Stomach (tissue), 9 donors: Measurements from ENCODE around the gene RAB3C. TPM values are rescaled to one million over a fixed set of nuclear protein-coding genes. Genes with fewer than 3 reads are reported as not detected.

ENCODE experiments used
- DNase-seq, 2 donors: peaks; one replicate each; pipeline versions ENCODE4 v3.0.0 to v3.0.0-alpha.2; 2013 to 2019
- H3K27ac ChIP-seq, 5 donors: fragments of 200-600 bp in 4 of 5; sonication (generic) in 4 of 5; one replicate each; pipeline ENCODE4 v1.5.1; 2013 to 2019; ENCODE audit warnings: mild to moderate bottlenecking in 1 of 5, moderate library complexity in 1 of 5
- H3K27me3 ChIP-seq, 3 donors: fragments of 200-600 bp; sonication (generic); one replicate each; pipeline ENCODE4 v1.5.1; 2017 to 2019; ENCODE audit warnings: mixed run types in 1 of 3
- H3K36me3 ChIP-seq, 4 donors: fragments of 200-600 bp; sonication (generic); 1 replicate in 3 of 4; 2 replicates in 1 of 4; pipeline ENCODE4 v1.5.1; 2016 to 2019
- H3K4me1 ChIP-seq, 4 donors: fragments of 200-600 bp; sonication (generic); one replicate each; pipeline ENCODE4 v1.5.1; 2016 to 2019
- H3K4me3 ChIP-seq, 4 donors: fragments of 200-600 bp; sonication (generic) in 3 of 4; one replicate each; pipeline ENCODE4 v1.5.1; 2016 to 2019; ENCODE audit warnings: mild to moderate bottlenecking in 1 of 4
- H3K9me3 ChIP-seq, 4 donors: fragments of 200-600 bp; sonication (generic); one replicate each; pipeline ENCODE4 v1.5.1; 2016 to 2019
- EP300 ChIP-seq: sonication (generic); formaldehyde crosslinking; IDR thresholded peaks from one replicate; pipeline ENCODE4 v1.6.1; 2017; ENCODE audit warnings: antibody characterized with exemption
- POLR2A ChIP-seq, 4 donors: fragments of 450-650 bp; IDR thresholded peaks; one replicate each; pipeline ENCODE4 v1.6.1; 2016; ENCODE audit warnings: antibody characterized with exemption in 4 of 4, control low read depth in 2 of 4, mild to moderate bottlenecking in 1 of 4, moderate library complexity in 1 of 4
- POLR2AphosphoS5 ChIP-seq, 3 donors: sonication (generic); formaldehyde crosslinking; IDR thresholded peaks; one replicate each; pipeline ENCODE4 v1.6.1; 2016; ENCODE audit warnings: antibody characterized with exemption in 3 of 3
- WGBS, 5 donors: extraction: QIAGEN DNeasy Blood & Tissue Kit in 3 of 5; methylation state at CpG; one replicate each; pipeline versions ENCODE4 v1.1.5 to v1.1.7; 2013 to 2018; 5-methylcytosine and 5-hydroxymethylcytosine counted together
- intact Hi-C: fragments of 100-400 bp; cut with DNase I; formaldehyde crosslinking; loops from one replicate; pipeline ENCODE4 v1.15.1; 2023; ENCODE audit warnings: low total_unique reads
- polyA plus RNA-seq, 3 donors: library from polyadenylated mRNA; stranded (reverse); fragments of 200-250 nt; gene quantifications; one replicate each; pipeline ENCODE4 v1.2.3, GENCODE V29; 2013
- total RNA-seq, 5 donors: library from RNA; depleted of rRNA; stranded (reverse); fragments of >200 nt; gene quantifications; one replicate each; pipeline versions ENCODE4 v1.1.0 to v1.2.3, GENCODE V29; 2014 to 2016
- TF ChIP-seq, protein P1 (sequence below), 7 experiments: fragments of 450-650 bp in 4 of 7; fragments of 200-600 bp in 3 of 7; sonication (generic) in 3 of 7; IDR thresholded peaks; one replicate each; pipeline ENCODE4 v1.5.1; 2016 to 2019; ENCODE audit warnings: antibody characterized with exemption in 7 of 7, control low read depth in 2 of 7, mild to moderate bottlenecking in 1 of 7
- donor health status: healthy with polysubstance abuse.
- donor health status: Bipolar disorder and iron deficiency.
- donor health status: healthy.

The RAB3C gene
- total and polyA plus RNA-seq, 8 donors: 0.31 to 7.9 (median 2.2) TPM; not detected in 3

DNA sequence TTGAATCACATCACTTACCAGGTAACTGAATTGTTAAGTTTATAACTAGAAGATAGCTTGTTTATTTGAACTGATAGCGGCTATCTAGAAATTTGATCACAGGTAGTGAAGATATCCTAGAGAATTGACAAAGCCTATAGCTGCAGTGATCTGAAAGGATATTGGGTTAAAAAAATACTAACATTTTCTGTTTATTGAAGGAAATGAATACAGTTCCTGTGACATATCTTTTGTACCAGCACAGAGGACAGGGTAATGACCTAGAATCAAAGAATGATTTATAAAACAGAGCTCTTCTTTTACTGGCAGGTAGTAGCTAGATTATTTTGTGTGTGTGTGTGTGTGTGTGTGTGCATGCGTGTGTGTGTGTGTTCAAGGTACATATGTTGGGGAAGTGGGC is 94.8 kb downstream of the RAB3C start:
- Histone ChIP-seq H3K9me3 (no peaks in the 10 kb centered on the region), H3K36me3 (no peaks in the 10 kb centered on the region), H3K27ac (no peak overlapping the region), H3K4me3 (no peak overlapping the region), H3K27me3 (no peaks in the 10 kb centered on the region), H3K4me1 (no peaks in the 10 kb centered on the region)
- WGBS, 5 donors: 77 to 91% (median 88%) methylated on average over 2 of the region's 2 CpGs
- intact Hi-C loops: no loop called here
- TF ChIP-seq POLR2AphosphoS5 (IDR thresholded peaks at IDR 0.05): no peak
- TF ChIP-seq POLR2A (IDR thresholded peaks at IDR 0.05): no peak
- TF ChIP-seq, protein P1, sequence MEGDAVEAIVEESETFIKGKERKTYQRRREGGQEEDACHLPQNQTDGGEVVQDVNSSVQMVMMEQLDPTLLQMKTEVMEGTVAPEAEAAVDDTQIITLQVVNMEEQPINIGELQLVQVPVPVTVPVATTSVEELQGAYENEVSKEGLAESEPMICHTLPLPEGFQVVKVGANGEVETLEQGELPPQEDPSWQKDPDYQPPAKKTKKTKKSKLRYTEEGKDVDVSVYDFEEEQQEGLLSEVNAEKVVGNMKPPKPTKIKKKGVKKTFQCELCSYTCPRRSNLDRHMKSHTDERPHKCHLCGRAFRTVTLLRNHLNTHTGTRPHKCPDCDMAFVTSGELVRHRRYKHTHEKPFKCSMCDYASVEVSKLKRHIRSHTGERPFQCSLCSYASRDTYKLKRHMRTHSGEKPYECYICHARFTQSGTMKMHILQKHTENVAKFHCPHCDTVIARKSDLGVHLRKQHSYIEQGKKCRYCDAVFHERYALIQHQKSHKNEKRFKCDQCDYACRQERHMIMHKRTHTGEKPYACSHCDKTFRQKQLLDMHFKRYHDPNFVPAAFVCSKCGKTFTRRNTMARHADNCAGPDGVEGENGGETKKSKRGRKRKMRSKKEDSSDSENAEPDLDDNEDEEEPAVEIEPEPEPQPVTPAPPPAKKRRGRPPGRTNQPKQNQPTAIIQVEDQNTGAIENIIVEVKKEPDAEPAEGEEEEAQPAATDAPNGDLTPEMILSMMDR (IDR thresholded peaks at IDR 0.05): no peak
- TF ChIP-seq EP300: no peak
- DNase-seq: no peak

DNA sequence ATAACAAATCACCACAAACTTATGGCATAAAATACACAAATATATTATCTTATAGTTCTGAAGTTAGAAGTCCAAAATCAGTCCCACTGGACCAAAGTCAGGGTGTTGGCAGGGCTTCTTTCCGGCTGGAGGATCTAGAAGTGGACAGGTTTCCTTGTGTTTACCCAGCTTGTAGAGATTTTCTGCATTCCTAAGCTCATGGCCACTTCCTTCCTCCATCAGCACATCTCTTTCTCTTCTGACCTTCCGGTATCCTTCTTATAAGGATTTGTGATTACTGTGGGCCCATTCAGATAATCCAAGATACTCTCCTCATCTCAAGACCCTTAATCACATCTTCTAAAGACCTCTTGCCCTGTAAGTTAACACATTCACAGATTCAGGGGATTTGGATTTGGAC is 97.6 kb downstream of the RAB3C start:
- DNase-seq: no peak
- Histone ChIP-seq H3K27ac (no peak overlapping the region), H3K36me3 (no peaks in the 10 kb centered on the region), H3K27me3 (no peaks in the 10 kb centered on the region), H3K9me3 (no peaks in the 10 kb centered on the region), H3K4me1 (no peaks in the 10 kb centered on the region), H3K4me3 (no peak overlapping the region)
- intact Hi-C loops: no loop called here
- WGBS, 5 donors: 68 to 76% (median 73%) methylated on average over 2 of the region's 2 CpGs
- TF ChIP-seq POLR2A (IDR thresholded peaks at IDR 0.05) (no peak), POLR2AphosphoS5 (IDR thresholded peaks at IDR 0.05) (no peak), EP300 (no peak)
- TF ChIP-seq, protein P1 (IDR thresholded peaks at IDR 0.05): no peak

DNA sequence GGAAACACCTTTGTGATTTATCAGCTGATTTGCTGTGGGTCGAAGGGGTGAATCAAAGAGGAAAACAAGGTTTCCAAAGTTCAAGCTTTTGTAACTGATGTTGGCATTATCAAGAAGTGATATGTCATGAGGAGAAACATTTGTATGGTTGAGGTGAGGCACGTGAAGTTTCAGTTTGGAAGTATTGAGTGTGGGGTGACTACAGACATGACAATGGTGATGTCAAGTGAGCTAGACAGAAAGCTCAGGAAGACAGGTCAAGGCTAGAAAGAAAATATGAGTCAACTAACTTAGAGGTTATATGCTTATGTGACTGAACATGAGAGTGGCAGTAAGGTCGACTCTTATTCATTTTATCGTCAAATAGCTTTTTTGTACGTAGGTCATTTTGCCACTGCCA is 99.1 kb downstream of the RAB3C start:
- Histone ChIP-seq H3K9me3 (no peaks in the 10 kb centered on the region), H3K4me3 (no peak overlapping the region)
- WGBS, 5 donors: 70 to 87% (median 78%) methylated on average over 5 of the region's 5 CpGs

DNA sequence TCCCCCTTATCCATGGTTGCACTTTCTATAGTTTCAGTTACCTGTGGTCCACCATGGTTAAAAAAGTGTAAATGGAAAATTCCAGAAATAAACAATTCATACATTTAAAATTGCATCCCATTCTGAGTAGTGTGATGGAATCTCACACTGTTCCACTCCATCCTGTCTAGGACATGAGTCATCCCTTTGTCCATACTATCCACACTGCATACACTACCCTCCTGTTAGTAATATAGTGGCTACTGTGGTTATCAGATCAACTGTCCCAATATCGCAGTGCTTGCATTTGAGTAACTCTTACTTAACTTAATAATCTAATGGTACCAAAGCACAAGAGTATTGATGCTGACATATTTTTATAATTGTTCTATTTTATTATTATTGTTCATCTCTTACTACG is 100.7 kb downstream of the RAB3C start:
- DNase-seq: no peak
- intact Hi-C loops: no loop called here
- Histone ChIP-seq H3K27me3 (no peaks in the 10 kb centered on the region), H3K4me3 (no peak overlapping the region), H3K4me1 (no peaks in the 10 kb centered on the region), H3K27ac (no peak overlapping the region), H3K9me3 (no peaks in the 10 kb centered on the region), H3K36me3 (no peaks in the 10 kb centered on the region)
- TF ChIP-seq EP300 (no peak), POLR2A (IDR thresholded peaks at IDR 0.05) (no peak)
- WGBS, 5 donors: 87 to 98% (median 95%) methylated on average over 2 of the region's 2 CpGs

More for the DNA sequence above, 99.1 kb downstream of the RAB3C start:
- TF ChIP-seq POLR2A (IDR thresholded peaks at IDR 0.05) (no peak), POLR2AphosphoS5 (IDR thresholded peaks at IDR 0.05) (no peak), EP300 (no peak)
- TF ChIP-seq, protein P1 (IDR thresholded peaks at IDR 0.05): no peak
- Histone ChIP-seq H3K36me3 (no peaks in the 10 kb centered on the region), H3K4me1 (no peaks in the 10 kb centered on the region), H3K27me3 (no peaks in the 10 kb centered on the region), H3K27ac (no peak overlapping the region)
- intact Hi-C loops: no loop called here
- DNase-seq: no peak

DNA sequence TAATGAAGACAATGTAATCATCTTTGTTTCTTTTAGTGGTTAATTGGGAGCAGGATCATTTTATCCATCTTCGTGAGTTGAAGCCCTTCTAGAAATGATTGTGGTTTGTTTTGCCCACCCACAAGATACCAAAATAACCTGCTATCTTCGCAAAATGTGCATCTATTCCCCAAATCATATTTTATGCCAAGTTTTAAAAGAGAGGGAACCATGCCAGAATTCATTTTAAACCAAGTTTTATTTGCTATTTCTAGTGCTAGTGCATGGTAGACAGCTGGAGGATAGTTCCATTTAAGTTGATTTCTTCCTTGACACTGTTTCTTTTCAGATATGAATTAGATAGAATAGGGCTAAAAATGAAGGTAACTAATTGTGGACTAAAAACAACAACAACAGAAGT is 104.2 kb downstream of the RAB3C start:
- Histone ChIP-seq H3K4me1 (no peaks in the 10 kb centered on the region), H3K9me3 (no peaks in the 10 kb centered on the region), H3K4me3 (no peak overlapping the region), H3K36me3 (no peaks in the 10 kb centered on the region), H3K27ac (no peak overlapping the region), H3K27me3 (no peaks in the 10 kb centered on the region)
- WGBS, 5 donors: 53 to 82% (median 71%) methylated on average over 2 of the region's 2 CpGs
- intact Hi-C loops: no loop called here
- no peak for TF ChIP-seq POLR2AphosphoS5 (IDR thresholded peaks at IDR 0.05)
- no peak for DNase-seq
